Measurements from ENCODE around the gene SIN3B.
"Not testable (repeated sequence)": the region's sequence is repeated elsewhere in the genome, so short reads cannot be mapped to it uniquely, and the experiment has no call there.

Gene SIN3B

DNA sequence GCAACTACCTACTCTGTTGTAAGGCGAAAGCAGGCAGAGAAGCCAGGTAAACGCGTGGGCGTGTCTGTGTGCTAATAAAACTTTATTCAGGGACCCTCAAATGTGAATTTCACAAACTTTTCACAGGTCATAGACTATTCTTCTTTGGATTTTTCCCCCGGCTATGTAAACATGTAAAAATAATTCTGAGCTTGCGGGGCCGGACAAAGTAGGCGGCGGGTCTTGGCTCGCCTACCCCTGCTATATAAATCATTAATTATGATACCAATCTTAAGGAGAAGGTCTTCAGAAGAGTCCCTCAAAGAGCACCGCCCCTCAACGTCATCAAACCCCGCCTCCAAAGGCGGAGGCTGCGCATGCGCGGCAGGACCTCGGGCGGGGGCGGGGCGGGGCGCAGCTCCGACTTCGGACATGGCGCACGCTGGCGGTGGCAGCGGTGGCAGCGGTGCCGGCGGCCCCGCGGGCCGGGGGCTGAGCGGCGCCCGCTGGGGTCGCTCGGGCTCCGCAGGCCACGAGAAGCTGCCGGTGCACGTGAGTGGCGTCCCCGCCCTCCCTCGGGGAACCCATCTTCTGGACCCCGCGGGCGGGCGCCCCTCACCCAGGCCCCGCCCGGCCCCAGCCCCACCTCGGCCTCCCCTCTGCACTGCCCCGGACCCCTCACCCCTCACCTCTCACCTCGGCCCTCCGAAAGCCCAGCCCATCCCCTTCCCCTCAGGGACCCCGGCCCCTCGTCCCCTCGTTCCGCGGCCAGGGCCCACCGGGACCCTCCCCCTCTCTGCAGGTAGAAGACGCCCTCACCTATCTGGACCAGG lies at the start of gene SIN3B:
Gene SIN3B (plus strand): TSS at position 389 of the 812 bp plus-strand sequence. CDS start 23 bp downstream, at position 412.
- peak; percentile 65 for DNase-seq

- DNase-seq = no peak
Measured at GRCh38 chr19:16779539-16780163, 49.5 kb upstream of the SIN3B start.

DNA sequence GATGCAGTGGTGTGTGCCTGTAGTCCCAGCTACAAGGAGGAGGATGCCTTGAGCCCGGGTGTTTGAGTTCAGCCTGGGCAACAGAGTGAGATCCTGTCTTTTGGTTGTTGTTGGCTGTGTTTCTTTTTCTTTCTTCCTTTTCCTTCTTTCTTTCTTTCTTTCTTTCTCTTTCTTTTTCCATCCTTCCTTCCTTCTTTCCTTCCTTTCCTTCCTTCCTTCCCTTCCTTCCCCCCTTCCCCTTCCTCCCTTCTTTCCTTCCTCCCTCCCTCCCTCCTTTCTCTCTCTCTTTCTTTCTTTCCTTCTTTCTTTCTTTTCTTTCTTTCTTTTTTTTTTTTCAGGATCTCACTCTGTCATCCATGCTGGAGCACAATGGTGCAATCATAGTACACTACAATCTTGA lies 46.5 kb upstream of the SIN3B start:
- no peak for DNase-seq

DNA sequence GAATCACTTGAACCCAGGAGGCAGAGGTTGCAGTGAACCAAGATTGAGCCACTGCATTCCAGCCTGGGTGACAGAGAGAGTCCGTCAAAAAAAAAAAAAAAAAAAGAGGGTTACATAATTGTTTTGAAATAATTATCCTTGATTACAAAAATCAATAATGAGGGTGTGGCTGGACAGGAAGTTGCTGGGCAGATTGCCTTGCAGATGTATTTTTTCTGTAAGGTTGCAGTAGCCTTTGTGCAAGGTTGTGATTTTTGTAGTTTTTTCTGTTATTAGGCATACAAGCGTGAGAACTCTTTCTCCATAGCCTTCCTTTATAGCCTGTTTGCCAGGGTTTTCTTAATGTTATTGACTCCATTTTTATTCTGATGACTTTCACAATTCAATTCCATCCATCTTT lies 40.7 kb upstream of the SIN3B start:
- DNase-seq = no peak

GRCh38 chr19:16789238-16789637 lies 40.0 kb upstream of the SIN3B start:
- no peak for DNase-seq

DNA sequence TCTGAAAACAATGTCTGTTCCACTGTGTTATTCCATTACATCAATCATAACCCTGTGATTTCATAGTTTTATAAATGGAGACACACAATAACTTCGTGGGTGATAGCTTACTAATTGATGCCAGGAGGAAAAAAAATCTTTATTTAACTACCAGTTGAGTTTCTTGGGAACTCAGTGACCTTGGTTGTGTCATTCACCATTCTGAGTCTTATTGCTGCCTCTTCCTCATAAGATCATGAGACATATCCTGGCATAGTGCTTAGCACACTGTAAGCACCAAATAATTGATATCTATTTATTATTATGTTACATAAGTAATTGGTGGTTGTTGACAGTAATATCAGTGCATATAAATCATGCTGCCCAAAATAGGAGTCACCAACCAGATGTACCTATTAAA lies 39.1 kb upstream of the SIN3B start:
- no peak for DNase-seq

GRCh38 chr19:16791942-16792341 lies 37.3 kb upstream of the SIN3B start:
- DNase-seq = no peak

DNA sequence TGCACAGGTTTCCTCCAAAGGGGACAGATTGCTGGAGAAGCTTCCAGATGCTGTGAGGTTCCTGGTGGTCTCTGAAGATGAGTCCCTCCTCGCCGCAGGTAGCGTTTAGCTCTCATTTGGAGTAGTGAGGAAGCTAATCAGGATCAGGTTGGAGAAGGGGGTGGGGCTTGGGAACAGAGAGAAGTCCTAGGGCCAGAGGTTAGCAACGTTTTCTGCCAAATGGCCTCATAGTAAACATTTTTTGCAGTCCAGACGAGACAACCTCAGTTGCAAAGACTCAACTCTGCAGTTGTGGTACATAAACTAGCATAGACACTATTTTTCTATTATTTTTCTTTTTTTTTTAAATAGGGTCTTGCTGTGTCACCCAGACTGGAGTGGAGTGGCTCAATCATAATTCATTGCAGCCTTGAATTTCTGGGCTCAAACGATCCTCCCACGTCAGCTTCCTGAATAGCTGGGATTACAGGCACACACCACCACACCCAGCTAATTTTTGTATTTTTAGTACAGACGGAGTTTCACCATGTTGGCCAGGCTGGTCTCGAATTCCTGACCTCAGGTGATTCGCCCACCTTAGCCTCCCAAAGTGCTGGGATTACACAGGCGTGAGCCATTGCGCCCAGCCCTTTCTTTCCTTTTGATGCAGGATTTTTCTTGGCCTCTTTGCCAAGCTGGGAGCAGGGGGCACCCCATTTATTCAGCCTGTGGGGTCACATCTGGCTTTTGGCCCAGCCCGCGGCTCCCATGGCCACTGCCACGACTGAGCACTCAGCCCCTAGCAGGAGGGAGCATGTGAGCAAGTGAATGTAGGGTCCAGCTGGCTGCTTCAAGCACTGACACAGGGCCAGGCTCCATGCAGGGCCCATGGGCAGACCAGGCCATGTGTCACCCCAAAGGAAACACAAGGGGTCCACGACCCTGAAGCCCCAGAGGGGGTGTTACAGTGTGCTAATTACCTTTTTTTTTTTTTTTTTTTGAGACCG lies 34.4 kb upstream of the SIN3B start:
- no peak for DNase-seq

- DNase-seq = no peak
Measured at GRCh38 chr19:16795731-16796130, 33.5 kb upstream of the SIN3B start.

GRCh38 chr19:16797876-16798275 lies 31.3 kb upstream of the SIN3B start:
- no peak for DNase-seq

- not testable (repeated sequence) for DNase-seq
Measured at GRCh38 chr19:16798326-16798725, 30.9 kb upstream of the SIN3B start.

GRCh38 chr19:16799740-16800139 lies 29.5 kb upstream of the SIN3B start:
- DNase-seq = no peak

GRCh38 chr19:16801600-16802013 lies 27.6 kb upstream of the SIN3B start:
- DNase-seq = no peak

- no peak for DNase-seq
Measured at GRCh38 chr19:16804176-16804575, 25.0 kb upstream of the SIN3B start.

DNA sequence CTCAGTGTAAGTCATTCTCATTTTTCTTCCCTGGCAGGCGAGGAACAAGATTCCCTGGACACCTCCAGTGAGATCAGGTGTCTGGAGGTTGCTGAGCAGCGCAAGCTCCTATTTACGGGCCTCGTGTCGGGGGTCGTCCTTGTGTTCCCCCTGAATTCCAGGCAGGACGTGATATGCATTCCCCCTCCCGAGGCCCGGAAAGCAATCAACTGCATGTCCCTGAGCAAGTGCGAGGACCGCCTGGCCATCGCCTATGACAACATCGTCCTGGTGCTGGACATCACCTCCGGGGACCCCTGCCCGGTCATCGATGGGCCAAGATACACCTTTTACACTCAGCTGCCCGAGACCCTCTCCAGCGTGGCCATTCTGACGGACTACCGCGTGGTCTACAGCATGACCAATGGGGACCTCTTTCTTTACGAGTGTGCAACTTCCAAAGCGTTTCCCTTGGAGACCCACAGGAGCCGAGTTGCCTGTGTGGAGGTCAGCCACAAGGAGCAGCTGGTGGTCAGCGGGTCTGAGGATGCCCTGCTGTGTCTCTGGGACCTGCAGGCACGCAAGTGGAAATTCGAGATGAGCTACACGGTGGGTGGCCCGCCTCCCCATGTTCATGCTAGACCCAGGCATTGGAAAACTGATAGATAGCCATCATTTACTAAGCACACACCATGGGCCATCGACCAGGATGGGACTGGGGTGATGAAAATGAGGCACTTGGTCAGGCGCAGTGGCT lies 21.5 kb upstream of the SIN3B start:
- DNase-seq = no peak

GRCh38 chr19:16814526-16815100 lies 14.6 kb upstream of the SIN3B start:
- no peak for DNase-seq

DNA sequence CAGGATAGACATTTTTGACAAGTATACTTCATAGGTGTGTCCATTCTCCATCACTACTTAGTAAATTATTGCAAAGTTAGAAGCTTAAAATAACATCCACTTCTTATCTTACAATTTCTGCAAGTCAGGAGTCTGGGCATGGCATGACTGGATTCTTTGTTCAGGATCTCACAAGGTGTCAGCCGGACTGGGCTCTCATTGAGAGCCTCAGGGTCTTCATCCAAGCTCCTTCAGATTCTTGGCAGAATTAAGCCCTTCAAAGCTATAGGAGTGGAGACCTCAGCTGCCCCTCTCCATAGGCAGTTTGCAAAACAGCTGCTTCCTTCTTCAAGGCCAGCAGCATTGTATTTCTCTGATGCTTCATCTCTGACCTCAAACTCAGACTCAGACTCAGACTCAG lies 9.1 kb upstream of the SIN3B start:
- DNase-seq = no peak

- no peak for DNase-seq
Measured at GRCh38 chr19:16821081-16821480, 8.1 kb upstream of the SIN3B start.

- no peak for DNase-seq
Measured at GRCh38 chr19:16822648-16823047, 6.5 kb upstream of the SIN3B start.

DNA sequence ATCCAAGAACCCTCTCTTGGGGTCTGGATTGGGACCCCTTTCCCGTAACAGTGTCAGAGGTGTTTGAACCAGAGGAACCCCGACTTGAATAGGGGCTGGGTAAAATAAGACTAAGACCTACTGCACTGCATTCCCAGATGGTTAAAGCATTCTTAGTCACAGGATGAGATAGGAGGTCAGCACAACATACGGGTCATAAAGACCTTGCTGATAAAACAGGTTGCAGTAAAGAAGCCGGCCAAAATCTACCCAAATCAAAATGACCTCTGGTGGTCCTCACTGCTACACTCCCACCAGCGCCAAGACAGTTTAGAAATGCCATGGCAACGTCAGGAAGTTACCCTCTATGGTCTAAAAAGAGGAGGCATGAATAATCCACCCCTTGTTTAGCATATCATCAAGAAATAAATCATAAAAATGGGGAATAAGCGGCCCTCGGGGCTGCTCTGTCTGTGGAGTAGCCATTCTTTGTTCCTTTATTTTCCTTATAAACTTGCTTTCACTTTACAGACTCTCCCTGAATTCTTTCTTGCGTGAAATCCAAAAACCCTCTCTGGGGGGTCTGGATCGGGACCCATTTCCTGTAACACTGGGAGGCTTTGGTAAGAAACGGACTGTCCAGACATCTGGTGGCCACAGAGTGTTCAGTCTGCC lies 4.4 kb upstream of the SIN3B start:
- no peak for DNase-seq

DNA sequence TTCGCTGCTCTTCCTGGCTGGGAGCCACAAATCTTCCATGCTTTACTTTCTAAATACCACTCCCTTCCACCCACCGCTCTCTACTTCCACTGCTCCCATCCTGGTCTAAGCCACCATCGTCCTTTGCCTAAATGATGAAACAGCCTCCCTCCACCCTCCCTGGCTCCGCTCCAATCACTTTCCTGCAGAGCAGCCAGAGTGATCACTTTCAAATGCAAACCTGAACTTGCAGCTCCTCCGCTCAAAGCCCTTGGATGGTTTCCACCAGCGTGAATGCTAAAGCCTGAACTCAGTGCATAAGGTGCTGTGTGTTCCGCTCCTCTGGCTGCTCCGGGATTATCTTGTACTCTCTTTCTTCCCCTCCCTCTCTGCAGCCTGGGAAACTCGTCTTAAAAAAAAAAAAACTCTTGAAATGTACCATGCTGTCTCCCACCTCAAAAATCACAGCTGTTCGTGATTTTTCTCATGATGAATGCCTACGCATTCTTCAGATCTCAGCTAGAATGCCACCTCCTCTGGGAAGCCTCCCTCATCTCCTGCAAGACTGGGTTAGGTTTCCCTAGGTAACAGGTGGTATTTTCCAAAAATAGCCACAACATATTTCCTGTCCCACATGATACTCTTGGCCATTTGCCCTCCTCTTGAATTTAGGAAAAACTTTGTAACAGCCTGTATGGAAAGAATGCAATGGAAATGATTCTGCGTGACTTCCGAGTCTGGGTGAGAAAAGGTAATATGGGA lies 3.7 kb upstream of the SIN3B start:
- DNase-seq = peak; percentile 15

Measured in NCI-H510A treated with DMSO at 0.1 percent for 48 hours (cell line).